ENCODE measurements around the gene CCNQ.

The CCNQ gene

DNA sequence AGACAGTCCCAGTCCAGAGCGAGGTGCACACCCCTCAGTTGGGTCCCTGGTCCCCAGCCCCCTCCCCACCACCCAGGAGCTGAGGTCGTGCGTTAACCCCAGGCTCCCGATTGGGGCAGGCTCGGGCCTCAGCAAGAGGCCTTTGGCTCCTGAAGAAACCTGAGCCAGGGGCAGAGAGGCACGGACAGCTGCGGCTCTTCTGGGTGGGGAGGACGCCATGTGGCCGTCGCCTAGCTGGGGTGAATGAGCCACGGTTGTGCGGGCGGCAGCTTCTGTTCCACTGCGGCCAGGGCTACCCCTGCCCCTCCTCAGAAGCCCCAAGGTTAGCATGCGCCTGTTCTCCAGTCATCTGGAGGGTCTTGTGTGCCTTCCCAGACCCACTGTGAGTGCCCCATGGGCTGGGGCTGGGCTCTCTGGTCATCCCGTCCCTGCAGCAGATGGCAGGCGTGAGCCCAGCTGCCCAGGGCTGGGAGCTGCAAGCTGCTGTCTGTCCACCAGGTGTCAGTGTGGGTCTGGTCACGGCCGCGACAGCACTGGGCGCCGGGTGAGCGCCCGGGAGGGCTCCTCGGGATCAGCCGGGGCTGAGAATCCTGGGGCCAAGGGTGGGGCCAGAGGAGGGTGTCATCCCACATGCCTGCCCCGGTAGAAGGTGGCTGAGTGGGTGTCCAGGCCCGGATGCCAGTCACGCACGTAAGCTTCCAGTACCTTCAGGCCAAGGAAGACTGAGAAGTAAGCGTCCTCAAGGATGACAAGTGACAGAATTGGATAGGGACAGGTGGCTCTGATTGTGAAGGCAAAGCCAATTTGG is 59.6 kb downstream of the CCNQ start:
- peak; percentile 9 for DNase-seq (ENCODE audit: low read depth)

DNA sequence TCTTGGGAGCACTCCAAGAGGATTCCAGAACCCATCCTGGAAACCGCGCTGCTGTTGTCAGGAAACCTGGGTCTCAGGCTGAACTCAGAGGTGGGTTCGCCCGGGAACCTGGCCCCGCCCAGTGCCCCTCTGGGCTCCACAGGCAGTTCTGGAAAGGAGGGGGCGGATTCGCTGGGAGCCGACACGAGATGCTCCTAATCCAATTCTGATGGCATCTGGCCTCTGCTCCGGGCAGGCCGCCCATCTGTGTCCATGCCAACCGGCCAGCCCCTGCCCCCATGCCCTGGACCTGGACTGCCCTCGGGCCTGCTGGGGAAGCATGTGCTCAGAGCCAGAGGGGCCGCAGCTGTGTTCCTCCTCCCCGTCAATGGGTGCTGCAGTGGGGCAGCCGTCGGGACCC is 60.5 kb downstream of the CCNQ start:
- DNase-seq (ENCODE audit: low read depth): no peak

Measured in stimulated activated CD8-positive, alpha-beta memory T cell treated with anti-CD3 and anti-CD28 coated beads, Interleukin-7, amount 100 ng/mL, for 24 hours (primary cell).